Ureter (tissue), 1 donor: ENCODE data around the gene GABRG3. TPM values are rescaled to one million over a fixed set of nuclear protein-coding genes. Genes with fewer than 3 reads are reported as not detected.

Experiments used
- DNase-seq: peaks from one replicate; pipeline ENCODE4 v3.0.0-alpha.2; 2020; ENCODE audit warnings: low spot score
- total RNA-seq: library from RNA; stranded (reverse); gene quantifications from one replicate; pipeline ENCODE4 v1.2.4, GENCODE V29; 2023
- donor health status: DM: yes; HTN: yes; CAD: no.

Gene GABRG3
- total RNA-seq, 1 donor from 2014 or later = 1.6 TPM

GRCh38 chr15:27097506-27097905 lies 126.5 kb downstream of the GABRG3 start:
- no peak for DNase-seq

DNA sequence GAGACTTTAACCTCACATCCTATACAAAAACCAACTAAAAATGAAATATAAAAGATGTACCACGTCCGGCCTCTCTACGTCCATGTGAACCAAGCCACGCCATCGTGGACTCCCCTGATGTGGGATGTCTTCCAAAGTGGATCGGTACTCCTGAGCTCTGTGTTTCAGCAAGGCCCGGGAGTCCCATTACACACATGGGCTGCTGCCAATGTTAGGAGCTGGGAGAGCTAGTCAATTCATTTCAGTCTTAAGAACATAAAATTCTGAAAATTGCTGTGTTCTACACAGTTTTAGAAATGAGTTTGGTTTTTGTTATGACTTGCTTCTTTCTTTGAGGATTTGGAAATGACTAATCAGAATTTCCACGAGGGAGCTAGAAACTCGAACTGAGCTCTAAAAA lies 131.0 kb downstream of the GABRG3 start:
- no peak for DNase-seq

GRCh38 chr15:27111323-27111722 lies 140.3 kb downstream of the GABRG3 start:
- DNase-seq = no peak

- DNase-seq = no peak
Measured at GRCh38 chr15:27114473-27114872, 143.5 kb downstream of the GABRG3 start.

DNA sequence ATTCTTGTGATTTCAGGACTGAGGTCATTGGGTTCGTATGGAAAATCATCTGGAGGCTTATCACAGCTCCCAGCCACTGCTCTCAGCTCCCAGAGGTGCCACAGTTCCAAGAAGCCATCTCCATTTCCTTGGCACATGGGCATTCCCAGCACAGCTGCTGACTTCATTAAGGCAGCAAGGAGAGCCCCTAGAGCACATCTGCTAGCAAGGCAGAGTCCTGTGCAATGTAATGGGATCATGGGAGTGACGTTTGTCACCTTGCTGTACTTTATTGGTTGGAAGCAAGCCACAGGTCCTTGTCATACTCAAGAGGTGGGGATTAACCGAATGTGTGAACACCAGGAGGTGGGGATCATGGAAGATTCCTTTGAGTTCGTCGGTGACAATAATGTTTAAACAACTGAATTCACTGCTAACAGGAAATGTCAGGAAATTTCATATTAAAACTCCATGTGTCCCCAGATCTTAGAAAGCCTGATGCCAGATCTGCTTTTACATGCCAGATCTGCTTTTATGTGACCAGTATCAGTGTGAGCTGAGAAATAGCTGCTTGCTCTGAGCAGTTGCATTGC lies 148.8 kb downstream of the GABRG3 start:
- no peak for DNase-seq

- DNase-seq = no peak
Measured at GRCh38 chr15:27121672-27122071, 150.7 kb downstream of the GABRG3 start.

DNA sequence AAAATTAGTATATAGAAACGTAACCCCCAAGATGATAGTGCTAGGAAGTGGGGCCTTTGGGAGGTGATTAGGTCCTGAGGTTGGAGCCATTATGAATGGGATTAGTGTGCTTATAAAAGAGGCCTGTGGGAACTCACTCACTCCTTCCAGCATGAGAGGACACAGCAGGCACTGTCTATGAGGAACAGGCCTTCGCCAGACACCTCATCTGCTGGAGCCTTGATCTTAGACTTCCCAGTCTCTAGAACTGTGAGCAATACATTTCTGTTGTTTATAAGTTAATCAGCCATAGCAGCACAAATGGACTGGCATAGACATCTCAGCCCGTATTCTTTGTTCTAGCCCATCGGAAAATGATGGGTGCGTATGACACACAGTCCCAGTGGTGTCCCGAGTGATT lies 152.3 kb downstream of the GABRG3 start:
- DNase-seq = no peak

- DNase-seq = no peak
Measured at GRCh38 chr15:27123808-27124207, 152.8 kb downstream of the GABRG3 start.

DNA sequence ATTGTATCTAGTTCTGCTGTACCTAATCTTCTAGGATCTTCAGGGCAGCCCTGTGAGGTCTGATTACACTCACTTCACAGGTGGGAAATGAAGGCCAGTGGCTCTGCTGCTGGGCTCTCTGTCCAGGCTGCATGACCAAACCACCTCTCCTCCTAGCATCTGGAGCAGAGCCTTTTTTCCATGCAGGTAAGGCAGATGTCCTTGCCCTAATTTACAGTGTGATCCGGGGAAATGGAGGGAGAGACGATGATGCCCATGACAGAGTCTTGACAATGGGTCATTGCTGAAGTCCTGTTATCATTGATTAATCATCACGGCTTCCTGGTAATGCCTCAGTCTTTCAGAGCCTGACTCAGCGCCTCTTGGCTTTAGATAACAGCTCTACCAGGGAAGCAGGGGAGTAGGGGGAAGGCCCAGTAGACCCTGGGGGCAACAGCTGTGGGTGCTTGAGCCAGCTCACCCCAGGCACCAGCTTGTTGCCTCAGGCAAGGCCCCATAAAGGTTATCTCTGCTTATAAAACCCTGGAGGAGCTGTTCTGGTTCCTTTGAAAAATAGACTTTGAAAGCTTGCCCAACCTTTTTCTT lies 153.4 kb downstream of the GABRG3 start:
- DNase-seq = no peak

DNA sequence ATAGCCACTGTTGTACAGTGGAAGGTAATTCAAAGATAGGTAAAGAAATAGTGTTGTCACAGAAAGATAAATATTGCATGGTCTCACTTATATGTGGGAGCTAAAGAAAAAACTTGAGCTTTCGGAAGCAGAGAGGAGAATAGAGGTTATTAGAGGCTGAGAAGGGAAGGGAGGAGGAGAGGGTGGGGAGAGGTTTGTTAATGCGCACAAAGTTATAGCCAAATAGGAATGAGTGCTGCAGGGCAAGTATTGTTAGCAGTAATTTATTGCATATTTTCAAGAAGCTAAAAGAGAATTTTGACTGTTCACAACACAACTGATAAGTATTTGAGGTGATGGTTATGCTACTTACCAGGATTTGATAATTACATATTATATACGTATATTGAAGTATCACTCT lies 154.2 kb downstream of the GABRG3 start:
- DNase-seq = no peak

DNA sequence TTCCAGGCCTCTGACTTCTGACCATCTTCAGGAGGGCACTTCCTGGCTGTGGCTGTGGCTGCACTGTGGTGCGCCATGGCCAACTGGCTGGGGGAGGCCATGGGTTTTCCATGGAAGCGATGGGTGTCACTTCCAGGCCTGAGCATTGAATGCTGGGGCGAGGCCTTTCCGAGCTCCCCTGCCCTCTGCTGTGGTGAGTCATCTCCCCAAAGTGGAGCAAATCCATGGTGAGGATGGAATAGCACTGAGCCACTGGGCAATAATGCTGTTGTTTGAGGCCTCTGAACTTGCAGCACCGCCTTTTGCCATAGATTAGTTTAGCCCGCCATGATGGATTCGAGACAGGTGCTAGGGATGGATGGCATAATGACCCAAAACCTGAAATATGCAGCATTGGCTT lies 155.5 kb downstream of the GABRG3 start:
- no peak for DNase-seq

- DNase-seq = no peak
Measured at GRCh38 chr15:27127815-27128570, 157.0 kb downstream of the GABRG3 start.

DNA sequence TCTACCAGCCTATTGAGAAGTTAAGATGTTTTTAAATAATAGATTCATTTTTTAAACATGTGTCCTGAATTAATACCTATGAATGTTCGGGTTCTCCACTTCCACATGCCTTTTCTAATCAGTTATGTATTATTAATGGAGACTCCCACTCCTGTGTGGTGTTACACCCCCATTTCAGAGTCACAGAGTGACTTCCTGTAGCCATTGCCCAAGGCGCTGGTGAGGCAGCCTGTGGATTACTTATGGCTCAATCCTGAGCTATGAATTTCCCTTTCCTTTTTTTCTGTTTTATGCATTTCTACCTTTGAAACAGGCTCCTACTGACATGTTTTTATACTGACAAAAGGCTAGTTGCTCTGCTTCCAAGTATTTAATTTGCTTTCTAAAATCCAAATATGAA lies 162.3 kb downstream of the GABRG3 start:
- no peak for DNase-seq

DNA sequence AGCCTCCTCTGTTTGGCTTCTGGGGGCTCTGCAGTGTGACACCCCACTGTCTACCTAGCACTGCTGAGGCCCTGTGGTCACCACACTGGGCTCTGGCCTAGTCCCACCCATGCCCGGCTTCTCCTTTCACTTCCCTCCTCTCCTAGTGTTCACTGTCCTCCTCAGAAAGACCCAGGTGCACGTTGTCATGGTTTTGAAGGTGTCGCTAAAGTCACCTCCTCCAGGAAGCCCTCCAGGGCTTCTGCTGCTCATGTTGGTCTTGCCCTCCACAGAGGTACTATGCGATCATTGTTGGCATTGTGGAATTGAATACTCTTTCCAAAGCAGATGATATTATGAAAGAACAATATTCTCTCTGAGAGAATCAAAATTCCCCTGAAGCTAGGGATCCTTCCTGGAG lies 163.5 kb downstream of the GABRG3 start:
- DNase-seq = no peak

DNA sequence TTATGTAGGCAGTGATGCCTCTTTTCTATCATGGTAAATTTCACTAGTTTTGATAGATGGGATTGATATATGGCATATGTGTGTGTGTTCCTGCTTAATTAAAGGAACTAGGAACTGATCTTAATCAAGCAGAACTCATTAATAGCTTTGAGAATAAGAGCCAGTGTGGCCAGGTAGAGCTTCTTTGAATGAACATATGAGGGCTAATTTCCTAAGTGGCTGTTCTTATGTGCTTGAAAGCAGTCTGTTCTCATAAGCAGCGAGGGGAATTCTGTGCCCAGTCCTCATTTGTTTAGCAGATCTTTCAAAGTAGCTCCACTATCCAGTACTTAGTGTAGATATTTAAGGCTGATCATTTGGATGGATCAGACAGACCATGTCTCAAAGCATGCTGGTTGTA lies 164.2 kb downstream of the GABRG3 start:
- DNase-seq = no peak

DNA sequence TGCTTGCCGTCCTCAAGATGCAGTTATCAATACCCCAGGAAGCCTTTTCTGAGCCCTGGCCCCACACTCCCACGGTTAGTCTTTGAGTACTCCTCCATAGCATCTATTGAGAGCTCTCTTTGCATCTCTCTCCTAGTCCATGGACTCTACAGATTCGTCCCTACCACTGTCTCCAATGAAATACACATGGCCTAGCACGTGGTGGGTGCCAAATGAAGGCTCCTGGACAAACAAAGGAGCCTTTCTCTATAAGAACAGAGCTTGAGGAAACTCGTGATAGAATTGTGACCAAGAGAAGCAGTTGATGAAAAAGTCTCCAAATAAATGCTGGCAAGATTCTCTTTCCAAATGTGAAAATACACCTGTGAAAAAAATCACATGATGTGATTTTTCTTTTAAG lies 166.1 kb downstream of the GABRG3 start:
- no peak for DNase-seq

DNA sequence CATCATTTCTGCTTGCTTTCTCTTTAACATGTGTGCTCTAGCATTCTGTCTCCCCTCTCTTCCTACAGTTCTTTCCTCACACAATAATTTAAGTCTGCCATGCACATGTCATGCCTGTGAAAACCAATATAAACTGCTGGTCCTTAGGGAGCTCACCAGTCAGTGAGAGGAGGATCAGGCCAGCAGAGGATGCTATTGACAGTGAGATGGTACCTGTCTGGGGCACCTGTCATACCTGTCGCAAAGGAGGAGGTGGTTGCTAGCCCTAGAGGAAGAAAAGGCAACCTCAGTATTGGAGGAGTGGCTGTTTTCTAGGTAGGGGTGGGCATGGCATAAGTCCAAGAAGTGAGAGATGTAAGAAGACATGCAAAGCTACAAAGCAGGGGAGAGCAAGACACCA lies 194.6 kb downstream of the GABRG3 start:
- DNase-seq = no peak

DNA sequence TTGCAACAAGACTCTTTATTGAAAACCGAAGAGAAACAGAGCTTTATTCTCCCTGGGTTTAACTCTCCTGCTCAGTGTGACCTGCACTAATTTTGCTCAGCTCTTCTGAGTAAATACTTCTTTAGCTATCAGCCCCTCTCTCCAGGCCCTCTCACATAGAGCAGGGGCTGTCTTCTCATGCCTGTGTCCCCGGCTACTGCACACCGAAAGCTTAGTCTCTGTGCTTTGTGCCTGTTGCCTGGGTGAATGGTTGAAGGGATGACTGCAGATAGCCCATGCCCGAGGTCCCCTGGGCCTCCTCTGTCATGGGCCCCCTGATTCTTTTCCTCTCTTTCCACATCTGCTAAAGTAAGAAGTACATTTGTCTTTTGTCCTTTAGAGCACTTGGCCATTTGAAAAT lies 195.9 kb downstream of the GABRG3 start:
- DNase-seq = no peak

GRCh38 chr15:27167738-27168137 lies 196.8 kb downstream of the GABRG3 start:
- DNase-seq = no peak

DNA sequence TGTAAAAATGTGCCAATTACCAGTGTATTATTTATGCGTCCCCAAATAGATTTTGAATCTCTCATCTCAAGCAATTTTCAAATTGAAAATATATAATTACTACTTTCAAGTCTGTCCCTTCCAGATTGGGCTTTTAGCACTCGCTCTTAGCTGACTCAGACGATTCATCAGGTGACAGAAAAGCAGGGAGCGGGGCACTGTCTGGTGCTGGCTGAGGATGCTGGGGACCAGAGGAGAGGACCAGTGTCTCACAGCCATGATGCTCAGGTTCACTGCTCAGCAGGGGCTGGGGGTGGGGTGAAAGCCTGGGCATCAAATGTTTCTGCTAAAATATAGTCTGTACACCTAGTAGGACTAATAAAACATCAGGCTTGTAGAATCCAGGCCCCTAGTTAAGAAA lies 199.9 kb downstream of the GABRG3 start:
- no peak for DNase-seq

DNA sequence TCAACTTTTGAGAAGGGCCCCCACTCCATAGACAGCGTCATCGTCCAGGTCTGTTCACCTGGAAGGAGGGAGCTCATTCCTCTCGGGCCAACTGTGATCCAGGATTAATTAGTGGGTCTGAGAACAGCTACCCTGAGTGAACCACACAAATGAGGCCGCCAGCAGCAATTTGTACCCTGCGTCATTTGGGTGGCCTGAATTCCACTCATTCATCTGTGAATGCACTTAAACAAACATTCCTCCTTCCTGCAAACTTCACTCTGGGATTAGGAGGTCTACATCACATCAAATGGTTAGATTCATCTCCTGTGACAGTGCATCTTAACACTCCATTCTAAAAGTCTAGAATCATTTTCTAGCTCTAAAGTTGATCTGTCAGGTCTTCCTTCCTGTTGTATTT lies 201.8 kb downstream of the GABRG3 start:
- DNase-seq = no peak

DNA sequence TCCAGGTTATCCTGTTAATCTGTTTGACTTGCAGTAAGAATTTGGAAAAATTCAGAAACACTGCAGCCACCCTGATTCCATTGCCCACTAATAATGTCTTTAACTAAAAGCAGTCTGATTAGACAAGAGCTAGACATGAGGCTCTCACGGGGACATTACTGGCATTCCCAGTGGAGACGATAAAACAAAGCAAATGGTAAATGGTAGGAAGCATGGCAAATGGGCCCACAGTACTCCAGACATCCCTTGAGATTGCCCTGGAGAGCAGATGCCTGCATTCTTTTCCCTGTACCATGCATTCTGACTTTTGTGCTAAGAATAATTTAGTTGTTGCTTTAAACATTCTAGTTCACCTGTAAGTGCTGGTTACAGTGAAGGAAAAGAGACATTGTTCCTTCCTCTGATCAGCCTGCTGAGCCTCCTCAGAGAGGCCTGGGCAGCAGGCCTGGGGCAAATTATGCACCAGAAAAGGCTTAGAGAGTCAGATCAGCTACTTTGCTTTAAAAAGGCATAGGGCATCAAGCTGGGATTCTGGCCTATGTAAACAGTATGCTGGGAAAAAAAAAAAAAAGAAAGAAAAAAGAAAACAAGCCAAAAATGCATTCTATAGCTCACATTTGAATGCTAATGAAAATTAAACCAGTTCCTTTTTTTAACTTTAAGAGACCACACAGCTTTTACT lies 204.6 kb downstream of the GABRG3 start:
- no peak for DNase-seq
